HPDE6-E6E7 (cell line): ENCODE data around the gene PTPRN2.

Experiments
- DNase-seq: peaks from one replicate; pipeline ENCODE4 v3.0.0; 2011; ENCODE audit warnings: missing footprints; ENCODE audit errors: extremely low spot score

Gene PTPRN2

GRCh38 chr7:158031867-158032308, 555.7 kb downstream of the PTPRN2 start:
- no peak for DNase-seq

GRCh38 chr7:158030566-158030965, 557.1 kb downstream of the PTPRN2 start:
- no peak for DNase-seq

- DNase-seq: no peak
These were observed 557.6 kb downstream of the PTPRN2 start for GRCh38 chr7:158030071-158030470.

- no peak for DNase-seq
These were observed 558.1 kb downstream of the PTPRN2 start for GRCh38 chr7:158029509-158029908.

GRCh38 chr7:158028971-158029370, 558.7 kb downstream of the PTPRN2 start:
- no peak for DNase-seq

- no peak for DNase-seq
These were observed 559.2 kb downstream of the PTPRN2 start for GRCh38 chr7:158028290-158028941.

GRCh38 chr7:158027646-158028045, 560.0 kb downstream of the PTPRN2 start:
- no peak for DNase-seq

- no peak for DNase-seq
These were observed 560.9 kb downstream of the PTPRN2 start for GRCh38 chr7:158026636-158027265.

GRCh38 chr7:158025686-158026600, 561.7 kb downstream of the PTPRN2 start:
- DNase-seq: no peak

GRCh38 chr7:158024881-158025280, 562.7 kb downstream of the PTPRN2 start:
- no peak for DNase-seq

- no peak for DNase-seq
These were observed 563.3 kb downstream of the PTPRN2 start for GRCh38 chr7:158024351-158024715.

GRCh38 chr7:158023681-158024350, 563.8 kb downstream of the PTPRN2 start:
- no peak for DNase-seq

GRCh38 chr7:158023157-158023556, 564.5 kb downstream of the PTPRN2 start:
- DNase-seq: no peak

GRCh38 chr7:158022601-158023000, 565.0 kb downstream of the PTPRN2 start:
- no peak for DNase-seq

GRCh38 chr7:158021836-158022235, 565.8 kb downstream of the PTPRN2 start:
- no peak for DNase-seq

- no peak for DNase-seq
These were observed 566.9 kb downstream of the PTPRN2 start for GRCh38 chr7:158020706-158021095.

GRCh38 chr7:158019726-158020705, 567.6 kb downstream of the PTPRN2 start:
- DNase-seq: no peak

GRCh38 chr7:158018971-158019645, 568.5 kb downstream of the PTPRN2 start:
- no peak for DNase-seq

GRCh38 chr7:158018098-158018762, 569.4 kb downstream of the PTPRN2 start:
- DNase-seq: no peak
